ENCODE measurements around the gene DNAJC5. TPM values are rescaled to one million over a fixed set of nuclear protein-coding genes. Genes with fewer than 3 reads are reported as not detected.
"Not testable (repeated sequence)": the region's sequence is repeated elsewhere in the genome, so short reads cannot be mapped to it uniquely, and the experiment has no call there.

The DNAJC5 gene
- polyA plus RNA-seq, 12 donors = 22.3 to 35.9 (median 29.6) TPM; not detected in 1

GRCh38 chr20:63952769-63953168 lies 57.8 kb downstream of the DNAJC5 start:
- no peak for DNase-seq

DNA sequence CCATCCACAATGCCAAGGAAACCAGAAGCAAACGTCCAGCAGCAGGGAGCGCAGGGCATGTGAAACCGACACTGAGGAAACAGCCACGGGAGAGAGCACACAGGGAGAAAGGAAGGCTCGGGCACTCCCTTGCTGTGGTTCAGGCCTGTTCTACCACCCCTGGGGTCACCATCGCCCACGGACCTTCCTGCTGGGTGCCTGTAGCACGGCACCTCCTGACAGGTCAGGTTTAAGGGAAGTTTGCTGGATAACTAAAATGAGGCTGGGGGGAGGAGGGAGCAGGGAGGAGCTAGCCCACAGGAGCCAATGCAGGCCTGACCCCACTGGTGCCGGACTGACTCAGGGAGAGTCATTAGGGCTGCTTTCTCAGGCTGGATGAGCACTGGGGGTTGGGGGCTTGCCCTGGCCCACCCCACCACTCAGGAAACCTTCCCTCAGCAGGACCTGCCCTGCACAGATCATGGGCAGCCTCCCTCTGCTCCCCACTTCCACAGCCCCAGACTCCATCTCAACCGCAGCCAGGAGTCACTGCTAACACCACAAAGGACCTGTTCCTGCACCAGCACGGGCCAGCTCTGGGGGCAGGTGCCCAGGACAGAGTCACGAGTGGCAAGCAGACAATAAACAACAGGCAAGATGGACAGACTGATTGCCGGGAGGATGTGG lies 59.0 kb downstream of the DNAJC5 start:
- no peak for DNase-seq

- DNase-seq = no peak
These were observed 60.4 kb downstream of the DNAJC5 start for GRCh38 chr20:63955281-63955826.

DNA sequence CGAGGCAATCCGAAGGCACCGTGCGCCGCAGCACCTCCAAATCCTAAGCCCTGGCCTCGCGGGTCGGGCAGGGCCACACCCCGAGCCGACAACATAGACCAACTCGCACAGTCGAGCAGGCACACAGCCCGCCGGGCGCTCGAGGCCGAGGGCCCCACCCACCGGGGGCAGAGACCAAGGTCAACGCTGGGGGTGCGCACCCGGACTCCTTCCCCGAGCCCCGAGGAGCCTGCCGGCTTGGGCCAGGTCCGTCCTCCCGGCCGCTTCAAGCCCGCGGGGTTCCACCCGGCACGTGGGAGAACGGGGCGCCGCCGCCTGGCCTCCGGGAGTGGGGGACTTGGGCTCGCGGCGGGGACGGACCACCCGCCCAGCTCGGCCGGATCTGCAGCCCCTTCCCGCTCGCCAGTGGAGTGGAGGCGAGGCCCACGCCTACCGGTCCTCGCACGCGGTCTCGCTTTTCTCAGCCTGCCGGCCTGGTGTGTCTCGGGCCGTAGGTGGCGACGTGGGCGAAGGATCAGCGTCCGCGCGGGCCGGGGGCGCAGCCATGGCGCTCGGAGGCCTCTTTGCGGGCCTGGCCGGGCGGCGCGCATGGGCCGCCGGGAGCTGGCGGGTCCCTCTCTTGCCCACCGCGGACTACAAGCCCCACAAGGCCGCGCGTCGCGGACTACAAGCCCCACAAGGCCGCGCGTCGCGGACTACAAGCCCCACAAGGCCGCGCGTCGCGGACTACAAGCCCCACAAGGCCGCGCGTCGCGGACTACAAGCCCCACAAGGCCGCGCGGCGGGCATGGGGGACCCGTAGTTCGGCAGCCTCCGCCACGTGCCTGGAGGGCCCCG lies 61.1 kb downstream of the DNAJC5 start, which contains the start of gene UCKL1:
UCKL1 (minus strand) TSS at position 590 of the 837 bp plus-strand sequence; CDS start at position 546, 44 bp downstream.
- DNase-seq = peak; percentile 91

- DNase-seq = no peak
These were observed 61.7 kb downstream of the DNAJC5 start for GRCh38 chr20:63956664-63957003.

GRCh38 chr20:63957004-63957689 lies 62.2 kb downstream of the DNAJC5 start:
- no peak for DNase-seq

DNA sequence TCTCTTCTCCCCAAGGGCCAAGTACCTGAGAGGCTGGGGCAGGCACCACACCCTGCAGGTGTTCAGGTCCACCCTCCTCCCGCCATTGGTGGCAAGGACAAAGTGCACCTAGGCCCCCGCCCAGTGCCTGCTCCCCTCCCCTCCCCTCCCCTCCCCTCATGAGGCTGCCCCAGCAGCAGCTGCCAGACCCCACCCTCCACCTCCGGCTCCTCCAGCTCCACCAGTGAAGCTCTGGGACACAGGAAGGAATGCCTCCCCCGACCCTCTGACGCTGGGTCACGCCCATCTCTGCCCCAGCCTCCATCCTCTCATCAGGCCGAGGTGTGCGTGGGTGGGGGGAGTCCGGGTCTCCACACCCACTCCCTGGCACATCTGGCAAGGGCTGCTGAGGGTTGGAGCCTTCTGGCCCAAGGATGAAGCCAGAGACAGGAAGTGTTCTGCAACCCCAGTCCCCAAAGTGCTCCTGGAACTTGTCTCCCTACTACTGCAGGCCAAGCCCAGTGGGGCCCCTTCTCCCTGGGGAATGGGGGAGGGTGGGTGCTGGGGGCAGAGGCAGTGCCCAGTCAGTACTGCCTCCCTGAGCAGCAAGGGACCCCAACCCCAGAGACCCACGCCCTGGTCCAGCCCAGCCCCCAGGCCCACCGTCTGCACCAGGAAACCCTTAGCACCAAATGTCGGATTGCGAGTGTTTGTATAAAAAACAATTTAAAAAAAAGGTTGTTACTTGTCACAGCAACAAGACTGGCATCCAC lies 62.9 kb downstream of the DNAJC5 start:
- DNase-seq = no peak

DNA sequence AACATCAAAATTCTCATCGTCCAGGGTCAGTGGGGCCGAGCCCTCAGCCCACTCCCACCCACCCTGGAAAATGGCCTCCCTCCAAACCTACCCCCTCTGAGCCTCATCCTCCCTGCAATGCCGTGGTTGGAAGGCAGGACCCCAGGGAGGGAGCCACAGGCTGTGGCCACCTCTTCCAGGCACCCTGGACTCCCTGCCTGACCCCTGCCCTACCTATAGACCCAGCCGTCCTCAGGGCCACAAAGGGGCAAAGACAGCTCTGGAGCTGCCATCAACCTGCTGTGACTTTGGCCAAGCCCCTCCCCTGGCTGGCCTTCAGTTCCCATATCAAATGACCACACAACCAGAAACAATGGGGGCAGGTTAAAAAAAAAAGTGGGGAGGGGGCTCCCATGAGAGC lies 63.5 kb downstream of the DNAJC5 start:
- no peak for DNase-seq

DNA sequence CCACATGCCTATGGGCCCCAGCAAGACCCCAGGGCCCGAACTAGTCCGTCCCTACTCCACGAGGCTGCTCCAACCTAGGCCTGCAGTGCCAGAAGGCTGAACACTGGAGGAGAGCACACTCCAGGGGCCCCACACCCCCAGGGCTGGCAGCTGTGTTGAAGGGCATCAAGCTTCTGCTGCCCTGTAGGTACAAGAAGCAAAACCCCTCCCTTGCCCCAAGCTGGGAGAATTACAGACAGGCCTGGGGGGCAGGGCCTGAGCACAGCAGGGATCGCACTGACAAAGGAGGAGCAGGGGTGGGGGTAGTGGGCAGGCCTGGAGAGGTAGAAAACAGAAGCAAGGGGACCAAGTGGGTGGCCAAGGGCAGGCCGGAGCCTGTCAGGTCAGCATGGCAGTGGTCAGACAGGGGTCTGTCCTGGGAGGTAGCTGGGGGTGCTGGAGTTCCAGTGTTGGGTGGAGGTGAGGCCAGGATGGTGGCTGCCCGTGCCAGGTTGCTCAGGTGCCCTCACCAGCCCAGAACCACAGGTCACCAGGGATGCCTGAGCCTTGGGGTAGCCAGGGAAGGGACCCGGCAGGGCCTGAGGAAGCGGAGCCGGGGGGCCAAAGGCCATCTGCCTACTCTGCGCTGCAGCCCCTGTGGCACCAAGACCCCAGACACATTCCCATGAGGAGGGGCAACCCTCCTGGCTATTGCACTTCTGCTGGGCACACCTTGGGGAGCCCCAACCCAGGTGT lies 64.2 kb downstream of the DNAJC5 start:
- DNase-seq = no peak

DNA sequence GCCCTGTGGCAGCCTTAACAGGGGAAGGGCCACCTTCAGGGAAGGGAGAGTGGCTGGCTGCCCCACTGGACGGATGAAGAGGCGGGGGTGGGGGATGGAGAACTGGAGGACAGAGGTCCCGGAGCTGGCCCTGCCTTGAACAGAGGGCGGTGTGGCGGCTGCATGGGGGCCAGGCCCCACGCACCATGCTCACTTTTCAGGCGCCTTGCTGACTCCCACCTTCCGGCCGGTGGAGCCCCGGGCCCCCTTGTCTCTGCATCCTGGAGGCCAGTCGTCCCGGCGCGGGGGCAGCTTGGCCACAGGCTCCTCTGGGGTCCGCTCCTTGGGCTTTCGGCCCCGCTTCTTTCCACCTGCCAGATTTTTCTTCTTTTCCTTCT lies 64.8 kb downstream of the DNAJC5 start:
- no peak for DNase-seq

- DNase-seq = not testable (repeated sequence)
These were observed 66.0 kb downstream of the DNAJC5 start for GRCh38 chr20:63960654-63961621.

DNA sequence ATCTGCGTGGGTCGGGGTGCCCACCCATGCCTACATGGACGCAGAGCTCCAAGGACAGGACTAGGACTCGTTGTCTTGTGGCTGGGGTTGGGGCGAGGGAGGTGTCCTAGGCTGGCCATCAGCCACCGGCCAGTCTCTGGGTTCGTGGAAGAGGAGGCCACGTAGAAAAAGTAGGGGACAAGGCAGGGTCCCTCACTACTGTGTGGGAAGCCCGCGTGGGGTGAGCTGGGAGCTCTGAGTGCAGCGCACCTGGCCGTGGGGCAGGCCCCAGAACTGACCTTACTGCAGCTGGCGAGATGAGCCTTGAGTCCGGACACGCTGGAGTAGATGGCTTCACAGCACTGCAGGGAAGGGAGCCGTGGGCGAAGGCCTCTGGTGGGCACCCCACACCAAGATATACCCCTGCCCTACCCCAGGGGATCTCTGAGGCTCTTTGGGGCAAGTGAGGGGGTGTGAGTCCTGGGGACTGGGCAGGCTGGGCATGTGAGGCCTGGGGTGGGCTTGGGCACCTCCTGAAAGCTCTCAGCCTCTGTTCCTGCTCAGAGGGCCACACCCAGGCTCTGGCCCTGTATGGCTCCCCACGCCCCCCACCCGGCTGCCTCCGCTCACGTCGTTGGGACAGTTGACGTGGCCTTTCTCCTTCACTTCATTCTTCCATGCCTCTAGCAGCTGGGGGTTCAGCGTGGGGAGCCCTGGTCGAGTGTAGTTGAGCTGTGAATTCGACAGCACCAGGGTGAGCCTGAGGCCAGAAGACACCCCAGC lies 66.9 kb downstream of the DNAJC5 start:
- DNase-seq = no peak

- no peak for DNase-seq
These were observed 67.8 kb downstream of the DNAJC5 start for GRCh38 chr20:63962426-63963347.

GRCh38 chr20:63963348-63963741 lies 68.4 kb downstream of the DNAJC5 start:
- DNase-seq = no peak

DNA sequence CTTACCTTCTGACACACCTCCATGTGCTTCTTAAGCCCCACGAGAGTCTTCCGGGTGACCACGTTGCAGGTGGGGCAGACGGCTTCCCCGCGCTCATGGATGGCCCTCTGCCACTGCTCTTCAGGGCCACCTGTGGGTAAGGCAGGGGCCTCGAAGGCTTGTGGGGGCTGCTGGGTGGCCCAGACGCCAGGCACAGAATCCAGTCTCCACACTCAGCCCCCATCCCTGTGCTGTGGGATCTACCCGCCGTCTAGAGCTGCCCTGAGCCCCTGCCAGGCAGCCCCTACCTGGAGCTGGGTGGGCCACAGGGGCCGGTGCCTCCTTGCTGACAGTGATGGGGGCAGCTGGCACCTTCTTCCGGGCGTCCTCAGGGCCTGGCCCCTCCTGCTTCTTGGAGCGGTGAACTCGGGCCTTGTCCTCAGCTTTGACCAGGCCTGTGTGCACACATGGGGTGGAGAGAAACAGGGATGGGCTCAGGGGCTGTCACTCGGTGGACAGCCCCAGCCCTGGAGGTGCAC lies 68.9 kb downstream of the DNAJC5 start:
- no peak for DNase-seq

DNA sequence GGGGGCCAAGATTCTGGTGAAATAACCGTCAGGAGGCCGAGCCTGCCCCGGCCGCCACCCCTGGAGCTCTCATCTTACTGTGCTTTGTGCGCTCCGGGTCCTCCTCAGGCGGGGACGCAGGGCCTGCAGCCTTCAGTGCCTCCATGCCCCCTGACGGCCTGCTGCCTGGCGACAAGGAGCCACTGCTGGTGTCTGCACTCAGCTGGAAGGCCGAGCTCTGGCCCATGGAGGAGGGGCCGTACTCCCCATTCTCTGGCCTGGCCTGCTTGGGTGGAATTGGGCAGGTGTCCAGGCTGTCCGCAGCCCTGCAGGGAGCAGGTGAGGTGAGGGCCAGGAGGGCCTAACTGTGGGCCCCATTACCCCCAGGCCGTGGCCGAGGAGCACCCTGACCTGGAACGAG lies 69.5 kb downstream of the DNAJC5 start:
- DNase-seq = no peak

DNA sequence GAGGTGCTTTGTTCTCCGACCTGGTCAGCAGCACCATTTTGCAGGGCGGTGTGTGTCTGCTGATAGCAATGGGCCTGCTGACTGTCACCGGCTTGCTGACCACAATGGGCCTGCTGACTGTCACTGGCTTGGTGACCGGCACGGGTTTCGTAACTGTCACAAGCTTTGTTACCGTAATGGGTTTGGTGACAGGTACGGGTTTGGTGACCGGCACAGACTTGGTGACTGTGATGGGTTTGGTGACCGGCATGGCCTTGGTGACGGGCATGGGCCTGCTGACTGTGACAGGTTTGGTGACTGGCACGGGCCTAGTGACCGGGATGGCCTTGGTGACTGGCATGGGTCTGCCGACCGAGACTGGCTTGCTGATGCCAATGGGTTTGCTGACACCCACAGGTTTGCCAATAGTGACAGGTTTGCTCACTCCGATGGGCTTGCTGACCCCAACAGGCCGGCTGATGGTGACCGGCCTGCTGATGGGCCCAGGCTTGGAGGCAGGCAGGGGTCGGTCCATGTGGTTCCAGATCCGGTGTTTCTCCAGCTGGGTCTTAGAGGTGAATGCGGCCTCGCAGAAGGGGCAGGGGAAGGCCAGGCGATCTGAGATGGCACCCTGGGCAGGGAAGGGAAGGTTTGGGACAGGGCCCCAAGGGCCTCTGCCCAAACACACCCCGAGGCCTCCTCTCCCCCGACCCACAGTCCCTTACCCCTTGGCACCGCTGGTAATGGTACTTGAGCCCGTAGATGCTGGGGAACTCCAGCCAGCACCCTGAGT lies 71.4 kb downstream of the DNAJC5 start:
- no peak for DNase-seq
